Upper lobe of left lung (tissue), 4 donors: ENCODE measurements around the gene NOP9.

Experiments used
- CTCF ChIP-seq, 6 experiments: fragments of 450-650 bp in 4 of 6; fragments of 200-600 bp in 2 of 6; sonication (generic) in 2 of 6; IDR thresholded peaks; one replicate each; pipeline ENCODE4 v1.5.1; 2016 to 2019; ENCODE audit warnings: antibody characterized with exemption in 6 of 6
- EP300 ChIP-seq, 4 donors: sonication (generic); formaldehyde crosslinking; IDR thresholded peaks; one replicate each; pipeline ENCODE4 v1.5.1; 2017; ENCODE audit warnings: antibody characterized with exemption in 4 of 4, control low read depth in 2 of 4
- POLR2A ChIP-seq, 4 donors: fragments of 450-650 bp; IDR thresholded peaks; one replicate each; pipeline ENCODE4 v1.5.1; 2016 to 2017; ENCODE audit warnings: antibody characterized with exemption in 4 of 4, mild to moderate bottlenecking in 2 of 4
- POLR2AphosphoS5 ChIP-seq, 2 donors: sonication (generic); formaldehyde crosslinking; IDR thresholded peaks; one replicate each; pipeline ENCODE4 v1.5.1; 2017; ENCODE audit warnings: antibody characterized with exemption in 2 of 2

- TF ChIP-seq CTCF (IDR thresholded peaks at IDR 0.05) (no peak), POLR2A (IDR thresholded peaks at IDR 0.05) (peak in 1 of 4 donors; percentile 36), POLR2AphosphoS5 (IDR thresholded peaks at IDR 0.05) (peak; percentile 52 to 74), EP300 (IDR thresholded peaks at IDR 0.05) (peak in 2 of 4 donors; percentile 37 to 90)
Observed at GRCh38 chr14:24274101-24274543, 25.5 kb upstream of the NOP9 start.
